Measurements from ENCODE around the gene RRAS2. TPM values are rescaled to one million over a fixed set of nuclear protein-coding genes. Genes with fewer than 3 reads are reported as not detected.

The RRAS2 gene
- total RNA-seq, 1 donor from 2014 or later: 139 TPM

Other genes starting within 250 kb of the RRAS2 start
- gene COPB1, start 140.6 kb upstream of the RRAS2 start, total RNA-seq: 260 and 270 TPM in 2 replicates
- gene PSMA1, start 161.2 kb upstream of the RRAS2 start, total RNA-seq: 216 and 240 TPM in 2 replicates

All from pulmonary artery endothelial cell (primary cell).